Adrenal gland (tissue), 5 donors: ENCODE measurements around the gene ZNF71.

ENCODE experiments used
- POLR2A ChIP-seq, 2 donors: fragments of 450-650 bp; IDR thresholded peaks; one replicate each; pipeline ENCODE4 v1.6.1; 2017; ENCODE audit warnings: antibody characterized with exemption in 2 of 2, mild to moderate bottlenecking in 2 of 2, moderate library complexity in 1 of 2
- TF ChIP-seq, protein P1 (sequence below), 6 experiments: fragments of 450-650 bp in 4 of 6; fragments of 200-600 bp in 2 of 6; sonication (generic) in 1 of 6; IDR thresholded peaks; 1 replicate in 5 of 6; 2 replicates in 1 of 6; pipeline versions ENCODE4 v1.5.1 to v1.8.0; 2016 to 2021; ENCODE audit warnings: antibody characterized with exemption in 6 of 6, mild to moderate bottlenecking in 2 of 6, moderate library complexity in 1 of 6
- donor health status: DM: no; HTN: no; CAD: no.

DNA sequence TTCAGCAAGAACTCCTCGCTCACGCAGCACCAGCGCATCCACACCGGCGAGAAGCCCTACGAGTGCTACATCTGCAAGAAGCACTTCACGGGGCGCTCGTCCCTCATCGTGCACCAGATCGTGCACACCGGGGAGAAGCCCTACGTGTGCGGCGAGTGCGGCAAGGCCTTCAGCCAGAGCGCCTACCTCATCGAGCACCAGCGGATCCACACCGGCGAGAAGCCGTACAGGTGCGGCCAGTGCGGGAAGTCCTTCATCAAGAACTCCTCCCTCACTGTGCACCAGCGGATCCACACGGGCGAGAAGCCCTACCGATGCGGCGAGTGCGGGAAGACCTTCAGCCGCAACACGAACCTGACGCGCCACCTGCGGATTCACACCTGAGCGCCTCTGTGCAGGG is 27.3 kb downstream of the ZNF71 start:
- TF ChIP-seq, protein P1, sequence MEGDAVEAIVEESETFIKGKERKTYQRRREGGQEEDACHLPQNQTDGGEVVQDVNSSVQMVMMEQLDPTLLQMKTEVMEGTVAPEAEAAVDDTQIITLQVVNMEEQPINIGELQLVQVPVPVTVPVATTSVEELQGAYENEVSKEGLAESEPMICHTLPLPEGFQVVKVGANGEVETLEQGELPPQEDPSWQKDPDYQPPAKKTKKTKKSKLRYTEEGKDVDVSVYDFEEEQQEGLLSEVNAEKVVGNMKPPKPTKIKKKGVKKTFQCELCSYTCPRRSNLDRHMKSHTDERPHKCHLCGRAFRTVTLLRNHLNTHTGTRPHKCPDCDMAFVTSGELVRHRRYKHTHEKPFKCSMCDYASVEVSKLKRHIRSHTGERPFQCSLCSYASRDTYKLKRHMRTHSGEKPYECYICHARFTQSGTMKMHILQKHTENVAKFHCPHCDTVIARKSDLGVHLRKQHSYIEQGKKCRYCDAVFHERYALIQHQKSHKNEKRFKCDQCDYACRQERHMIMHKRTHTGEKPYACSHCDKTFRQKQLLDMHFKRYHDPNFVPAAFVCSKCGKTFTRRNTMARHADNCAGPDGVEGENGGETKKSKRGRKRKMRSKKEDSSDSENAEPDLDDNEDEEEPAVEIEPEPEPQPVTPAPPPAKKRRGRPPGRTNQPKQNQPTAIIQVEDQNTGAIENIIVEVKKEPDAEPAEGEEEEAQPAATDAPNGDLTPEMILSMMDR (IDR thresholded peaks at IDR 0.05), result no peak
- TF ChIP-seq POLR2A (IDR thresholded peaks at IDR 0.05), result no peak
